Liver (tissue), 3 donors: ENCODE measurements around the gene TRPC1.
A peak's percentile ranks its signal among the peaks of the same experiment; 100 is the strongest.

ENCODE experiments used
- FOXA1 ChIP-seq: IDR thresholded peaks from 2 replicates; pipeline ENCODE4 v1.6.1; 2016; ENCODE audit warnings: antibody characterized with exemption
- JUND ChIP-seq, 2 donors: IDR thresholded peaks; 2 replicates each; pipeline ENCODE4 v1.6.1; 2016; ENCODE audit warnings: antibody characterized with exemption in 2 of 2
- MAX ChIP-seq: IDR thresholded peaks from 2 replicates; pipeline ENCODE4 v1.6.1; 2016; ENCODE audit warnings: antibody characterized with exemption
- RAD21 ChIP-seq, 2 donors: IDR thresholded peaks; 2 replicates each; pipeline ENCODE4 v1.6.1; 2016; ENCODE audit warnings: antibody characterized with exemption in 2 of 2, mild to moderate bottlenecking in 2 of 2
- SP1 ChIP-seq: IDR thresholded peaks from 2 replicates; pipeline ENCODE4 v1.6.1; 2018; ENCODE audit warnings: antibody characterized with exemption, mild to moderate bottlenecking
- YY1 ChIP-seq: IDR thresholded peaks from 2 replicates; pipeline ENCODE4 v1.6.1; 2016; ENCODE audit warnings: antibody characterized with exemption, mild to moderate bottlenecking
- TF ChIP-seq, protein P1 (sequence below): fragments of 150-350 bp; IDR thresholded peaks from 2 replicates; pipeline ENCODE4 v1.5.1; 2017; ENCODE audit warnings: improper control_type of control experiment, low read depth, low read length; ENCODE audit not compliant: missing input control
- TF ChIP-seq, protein P2 (sequence below): IDR thresholded peaks from 2 replicates; pipeline ENCODE4 v1.6.1; 2016; ENCODE audit warnings: antibody characterized with exemption
- TF ChIP-seq, protein P3 (sequence below): IDR thresholded peaks from 2 replicates; pipeline ENCODE4 v1.6.1; 2016; ENCODE audit warnings: antibody characterized with exemption
- donor health status: healthy.
- donor health status: healthy.

- TF ChIP-seq, protein P1, sequence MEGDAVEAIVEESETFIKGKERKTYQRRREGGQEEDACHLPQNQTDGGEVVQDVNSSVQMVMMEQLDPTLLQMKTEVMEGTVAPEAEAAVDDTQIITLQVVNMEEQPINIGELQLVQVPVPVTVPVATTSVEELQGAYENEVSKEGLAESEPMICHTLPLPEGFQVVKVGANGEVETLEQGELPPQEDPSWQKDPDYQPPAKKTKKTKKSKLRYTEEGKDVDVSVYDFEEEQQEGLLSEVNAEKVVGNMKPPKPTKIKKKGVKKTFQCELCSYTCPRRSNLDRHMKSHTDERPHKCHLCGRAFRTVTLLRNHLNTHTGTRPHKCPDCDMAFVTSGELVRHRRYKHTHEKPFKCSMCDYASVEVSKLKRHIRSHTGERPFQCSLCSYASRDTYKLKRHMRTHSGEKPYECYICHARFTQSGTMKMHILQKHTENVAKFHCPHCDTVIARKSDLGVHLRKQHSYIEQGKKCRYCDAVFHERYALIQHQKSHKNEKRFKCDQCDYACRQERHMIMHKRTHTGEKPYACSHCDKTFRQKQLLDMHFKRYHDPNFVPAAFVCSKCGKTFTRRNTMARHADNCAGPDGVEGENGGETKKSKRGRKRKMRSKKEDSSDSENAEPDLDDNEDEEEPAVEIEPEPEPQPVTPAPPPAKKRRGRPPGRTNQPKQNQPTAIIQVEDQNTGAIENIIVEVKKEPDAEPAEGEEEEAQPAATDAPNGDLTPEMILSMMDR: peak; percentile 95
- TF ChIP-seq, protein P2, sequence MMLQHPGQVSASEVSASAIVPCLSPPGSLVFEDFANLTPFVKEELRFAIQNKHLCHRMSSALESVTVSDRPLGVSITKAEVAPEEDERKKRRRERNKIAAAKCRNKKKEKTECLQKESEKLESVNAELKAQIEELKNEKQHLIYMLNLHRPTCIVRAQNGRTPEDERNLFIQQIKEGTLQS: no peak
- TF ChIP-seq JUND (IDR thresholded peaks at IDR 0.05) (no peak), YY1 (no peak), FOXA1 (no peak), MAX (no peak), RAD21 (IDR thresholded peaks at IDR 0.05) (peak; percentile 99 to 100), SP1 (no peak)
- TF ChIP-seq, protein P3, sequence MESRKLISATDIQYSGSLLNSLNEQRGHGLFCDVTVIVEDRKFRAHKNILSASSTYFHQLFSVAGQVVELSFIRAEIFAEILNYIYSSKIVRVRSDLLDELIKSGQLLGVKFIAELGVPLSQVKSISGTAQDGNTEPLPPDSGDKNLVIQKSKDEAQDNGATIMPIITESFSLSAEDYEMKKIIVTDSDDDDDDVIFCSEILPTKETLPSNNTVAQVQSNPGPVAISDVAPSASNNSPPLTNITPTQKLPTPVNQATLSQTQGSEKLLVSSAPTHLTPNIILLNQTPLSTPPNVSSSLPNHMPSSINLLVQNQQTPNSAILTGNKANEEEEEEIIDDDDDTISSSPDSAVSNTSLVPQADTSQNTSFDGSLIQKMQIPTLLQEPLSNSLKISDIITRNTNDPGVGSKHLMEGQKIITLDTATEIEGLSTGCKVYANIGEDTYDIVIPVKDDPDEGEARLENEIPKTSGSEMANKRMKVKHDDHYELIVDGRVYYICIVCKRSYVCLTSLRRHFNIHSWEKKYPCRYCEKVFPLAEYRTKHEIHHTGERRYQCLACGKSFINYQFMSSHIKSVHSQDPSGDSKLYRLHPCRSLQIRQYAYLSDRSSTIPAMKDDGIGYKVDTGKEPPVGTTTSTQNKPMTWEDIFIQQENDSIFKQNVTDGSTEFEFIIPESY: no peak
Measured at GRCh38 chr3:142828703-142829305, 105.0 kb downstream of the TRPC1 start.
